K562 treated with DMSO at 1 percent for 4 hours (cell line): ENCODE measurements around the gene ANKRD13B. TPM values are rescaled to one million over a fixed set of nuclear protein-coding genes. Genes with fewer than 3 reads are reported as not detected.

ENCODE experiments used
- total RNA-seq: library from RNA; unstranded; fragments of 300-600 nt; gene quantifications from 2 replicates; pipeline ENCODE4 v1.2.3, GENCODE V29; 2022; ENCODE audit not compliant: insufficient read depth

ANKRD13B gene
- total RNA-seq = 7.5 and 9.0 TPM in 2 replicates

DNA sequence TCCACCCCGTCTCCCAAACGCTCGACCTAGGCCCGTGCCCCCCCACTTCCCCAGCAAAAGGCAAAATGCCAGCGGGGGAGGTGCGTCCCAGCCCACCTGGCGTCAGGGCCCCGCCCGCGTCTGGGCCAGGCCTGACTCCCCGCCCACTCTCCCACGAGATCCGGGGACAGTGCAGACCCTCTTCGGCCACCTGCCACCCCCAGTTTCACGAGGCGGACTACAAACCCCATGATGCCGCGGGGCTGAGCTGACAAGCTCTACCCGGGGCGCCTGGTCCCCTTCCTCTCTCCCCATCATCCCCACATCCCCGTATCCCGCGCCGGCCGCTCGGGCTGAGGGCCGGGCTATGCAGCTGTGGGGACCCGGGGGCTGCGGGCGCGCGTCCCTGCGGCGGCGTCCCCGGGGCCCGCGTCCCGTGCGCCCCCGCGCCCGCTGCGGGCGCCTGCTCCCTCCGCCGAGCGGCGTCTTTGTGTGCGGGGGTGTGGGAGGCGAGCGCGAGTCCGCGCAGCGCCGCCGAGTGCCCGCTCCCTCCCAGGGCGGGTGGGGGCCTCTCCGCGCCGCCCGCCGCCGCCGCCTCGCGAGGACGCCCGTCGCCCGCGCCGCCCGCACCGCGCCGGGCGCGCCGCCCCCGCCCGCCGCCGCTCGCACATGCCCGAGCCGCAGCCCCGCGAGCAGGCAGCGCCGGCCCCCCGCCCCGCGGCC lies at the start of gene ANKRD13B:
Gene ANKRD13B (plus strand): TSS at position 283 of the 702 bp plus-strand sequence. CDS start 490 bp downstream, outside the sequence.

DNA sequence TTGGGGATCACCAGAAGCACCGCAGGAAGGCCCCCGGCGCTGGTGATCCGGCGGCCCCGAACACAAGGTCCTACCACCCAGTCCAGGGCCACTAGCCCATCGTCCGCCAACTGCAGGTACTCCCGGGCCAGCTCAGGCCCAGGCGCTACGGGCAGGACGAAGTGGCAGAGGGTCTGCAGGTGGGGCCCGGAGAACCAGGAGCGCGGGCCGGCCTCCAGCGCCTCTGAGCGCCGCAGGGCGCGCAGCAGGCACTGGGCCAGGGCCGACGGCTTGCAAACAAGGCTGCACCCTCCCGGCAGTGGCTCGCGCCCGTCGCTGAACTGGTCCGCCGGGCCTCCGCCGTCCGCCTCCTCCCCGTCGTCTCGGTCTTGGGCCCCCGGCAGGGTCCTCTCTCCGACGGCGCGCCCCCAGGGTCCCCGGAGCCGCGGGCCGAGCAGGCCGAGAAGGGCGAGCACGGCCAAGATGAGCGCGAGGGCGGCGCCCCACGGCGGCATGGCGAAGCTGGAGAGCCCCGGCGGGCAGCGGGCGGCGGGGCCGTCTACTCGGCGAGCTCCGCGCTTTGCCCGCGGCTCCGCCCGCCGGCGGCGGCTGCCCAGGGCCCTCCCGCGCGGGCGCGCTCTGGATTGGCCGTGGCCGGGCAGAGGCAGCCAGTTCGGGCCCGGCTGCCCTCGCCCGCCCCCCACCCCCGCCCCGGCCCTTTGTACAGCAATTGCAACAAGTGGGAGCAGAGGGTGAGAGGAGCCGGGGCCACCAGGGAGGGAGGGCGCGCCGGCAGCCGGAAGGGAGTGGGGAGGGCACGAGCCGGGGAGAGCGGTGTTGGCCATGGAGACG lies 26.2 kb upstream of the ANKRD13B start, which contains the start of gene ABHD15:
Gene ABHD15 (minus strand): TSS at position 565 of the 831 bp plus-strand sequence. CDS start 71 bp downstream, at position 494.

DNA sequence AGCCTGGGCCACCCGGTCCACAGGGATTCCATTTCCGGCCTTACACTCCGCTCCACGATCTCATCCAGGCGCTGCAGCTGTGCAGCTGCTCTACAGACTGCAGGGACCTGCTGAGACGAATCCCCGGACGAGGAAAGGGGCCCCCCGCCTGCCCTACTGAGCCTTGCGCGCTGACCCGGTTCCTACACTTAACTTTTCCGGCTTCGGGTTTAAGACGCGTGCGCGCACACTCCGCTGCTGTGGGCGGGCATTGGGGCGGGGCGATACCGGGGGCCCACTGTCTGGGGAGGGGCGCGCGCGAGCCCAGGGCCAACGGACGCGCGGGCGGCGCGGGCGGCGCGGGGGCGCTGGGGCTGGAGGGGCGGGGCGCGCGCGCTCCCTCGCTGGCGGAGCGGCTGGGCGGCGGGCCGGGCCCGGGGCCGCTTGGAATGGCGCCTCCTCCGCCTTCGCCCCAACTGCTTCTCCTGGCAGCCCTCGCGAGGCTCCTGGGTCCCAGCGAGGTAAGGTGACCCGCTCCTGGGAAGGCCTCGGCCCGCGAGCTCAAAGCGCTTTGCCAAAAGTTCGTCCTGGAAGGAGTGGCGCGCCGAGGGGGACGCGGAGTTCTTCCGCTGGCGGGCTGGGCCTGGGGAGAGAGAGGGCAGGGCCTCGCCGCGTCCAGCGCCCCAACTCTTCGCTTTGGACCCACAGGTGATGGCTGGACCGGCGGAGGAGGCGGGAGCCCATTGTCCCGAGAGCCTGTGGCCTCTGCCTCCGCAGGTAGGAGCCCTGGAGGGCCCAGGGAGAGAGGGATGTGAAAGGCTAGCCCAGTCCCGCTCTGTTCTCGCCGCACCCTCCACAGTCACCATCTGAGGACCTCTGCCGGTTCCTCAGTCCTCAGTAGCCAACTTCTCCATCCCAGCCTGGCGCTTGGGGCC lies 24.3 kb upstream of the ANKRD13B start, which contains the start of gene TP53I13:
Gene TP53I13 (plus strand): TSS at position 371 of the 914 bp plus-strand sequence. CDS start 58 bp downstream, at position 429.

DNA sequence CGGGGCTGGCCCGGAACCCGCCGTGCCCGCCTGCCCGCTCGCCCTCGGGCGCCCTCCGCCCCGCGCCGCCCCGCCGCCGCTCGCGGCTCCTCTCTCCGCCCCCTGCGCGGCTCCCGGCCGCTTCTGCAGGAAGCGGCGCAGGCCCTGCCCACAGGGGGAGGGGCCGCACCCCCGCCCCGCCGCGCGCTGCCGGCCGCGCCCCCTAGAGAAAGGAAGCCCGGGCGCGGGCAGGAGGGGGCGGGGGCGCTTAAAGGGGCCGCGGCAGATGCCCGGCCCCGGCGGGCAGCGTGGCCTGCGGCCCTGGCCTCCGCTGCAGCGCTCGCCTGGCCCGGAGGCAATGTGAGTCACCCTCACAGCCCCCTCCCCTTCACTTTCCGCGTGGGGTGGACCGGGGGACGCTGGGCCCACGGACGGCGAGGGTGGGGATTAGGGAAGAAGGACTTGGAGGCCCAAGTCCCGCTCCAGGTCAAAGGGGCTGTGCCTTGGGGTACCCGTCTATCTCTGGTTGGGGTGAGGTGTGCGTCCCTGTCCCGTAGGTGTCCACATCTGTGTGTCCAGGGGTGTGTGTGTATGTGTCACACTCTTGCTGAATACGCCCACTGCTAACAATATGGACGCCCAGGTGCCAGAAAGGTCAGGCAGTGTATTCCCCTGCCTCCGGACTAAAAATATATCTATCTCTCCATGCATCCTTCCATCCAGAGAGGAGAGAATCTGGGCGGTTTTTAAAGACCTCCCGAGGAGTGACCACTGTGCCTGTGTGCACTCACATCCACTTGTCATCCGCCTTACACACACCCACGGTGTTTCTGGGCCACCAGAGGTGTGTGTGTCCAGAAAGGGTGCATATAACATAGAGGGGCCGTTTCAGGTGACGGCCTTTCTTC lies 3.2 kb upstream of the ANKRD13B start, which contains the start of gene GIT1:
Gene GIT1 (minus strand): TSS at position 125 of the 887 bp plus-strand sequence. CDS start 270 bp downstream, outside the sequence.

DNA sequence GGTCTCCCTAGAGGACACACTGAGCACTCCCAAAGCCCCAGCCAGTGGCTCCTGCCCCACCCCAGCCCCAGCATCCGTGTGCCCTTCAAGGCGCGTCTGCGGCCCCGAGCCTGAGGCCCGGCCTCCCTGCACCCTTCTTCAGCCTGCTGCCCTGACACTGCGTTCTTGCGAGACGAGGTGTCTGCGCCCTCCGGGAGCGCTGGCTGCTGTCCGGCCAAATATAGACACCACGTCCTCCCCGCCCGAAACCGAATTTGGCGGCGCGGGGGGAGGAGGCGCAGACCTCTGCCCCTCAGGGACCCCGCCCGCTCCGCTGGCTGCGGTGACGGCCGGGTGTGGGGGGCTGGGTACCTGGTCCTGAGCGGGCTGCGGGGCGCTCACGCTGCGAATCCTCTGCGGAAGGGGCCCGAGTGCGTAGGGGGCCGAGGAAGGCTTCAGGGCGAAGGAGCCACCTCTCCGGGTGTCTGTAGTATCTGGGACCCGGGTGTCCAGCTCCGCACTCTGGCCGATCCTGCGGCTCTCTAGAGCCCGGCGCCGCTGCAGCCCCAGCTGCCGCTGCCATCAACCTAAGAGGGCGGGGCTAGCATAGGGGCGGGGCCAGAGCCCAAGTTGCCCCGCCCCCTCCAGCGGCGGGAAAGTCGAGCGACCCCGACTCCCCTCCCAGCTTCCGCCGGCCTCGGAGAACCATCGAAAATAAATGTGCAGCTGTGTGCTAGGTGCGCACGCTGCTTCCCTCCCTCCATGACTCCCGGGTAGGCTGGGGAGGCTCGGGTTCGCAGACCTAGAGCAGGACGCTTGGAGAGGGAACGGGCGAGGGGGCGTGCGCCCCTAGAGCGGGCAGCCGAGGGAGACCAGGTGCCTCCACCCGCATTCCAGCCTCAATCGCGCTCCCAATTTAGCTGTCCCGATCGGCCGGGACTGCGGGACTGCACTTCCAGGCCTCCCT lies 29.7 kb downstream of the ANKRD13B start, which contains the start of gene CORO6:
Gene CORO6 (minus strand): TSS at position 576 of the 946 bp plus-strand sequence. CDS start 1,491 bp downstream, outside the sequence.

Other genes starting within 250 kb of the ANKRD13B start
- 7.2 and 10.6 TPM in 2 replicates for gene TAOK1, start 202.8 kb upstream of the ANKRD13B start, total RNA-seq
- 3.6 and 4.2 TPM in 2 replicates for gene ABHD15, start 26.1 kb upstream of the ANKRD13B start, total RNA-seq
- 45.6 and 46.5 TPM in 2 replicates for gene TP53I13, start 24.4 kb upstream of the ANKRD13B start, total RNA-seq
- 38.7 and 42.3 TPM in 2 replicates for gene GIT1, start 3.5 kb upstream of the ANKRD13B start, total RNA-seq
- 4.8 and 7.7 TPM in 2 replicates for gene CORO6, start 29.8 kb downstream of the ANKRD13B start, total RNA-seq